Activated naive CD8-positive, alpha-beta T cell (primary cell): ENCODE measurements around the gene FUOM.

ENCODE experiments used
- H3K27ac Mint-ChIP-seq: one replicate; pipeline ENCODE4 v1.8.0; 2021; ENCODE audit warnings: mixed read lengths
- H3K27me3 Mint-ChIP-seq: one replicate; pipeline ENCODE4 v1.8.0; 2021; ENCODE audit warnings: mixed read lengths
- H3K36me3 Mint-ChIP-seq: one replicate; pipeline ENCODE4 v1.8.0; 2021; ENCODE audit warnings: mixed read lengths
- H3K4me1 Mint-ChIP-seq: one replicate; pipeline ENCODE4 v1.8.0; 2021; ENCODE audit warnings: low read depth, mixed read lengths
- H3K4me3 Mint-ChIP-seq: one replicate; pipeline ENCODE4 v1.8.0; 2021; ENCODE audit warnings: mild to moderate bottlenecking, mixed read lengths
- H3K9me3 Mint-ChIP-seq: one replicate; pipeline ENCODE4 v1.8.0; 2021; ENCODE audit warnings: low read depth, mixed read lengths

Gene FUOM

DNA sequence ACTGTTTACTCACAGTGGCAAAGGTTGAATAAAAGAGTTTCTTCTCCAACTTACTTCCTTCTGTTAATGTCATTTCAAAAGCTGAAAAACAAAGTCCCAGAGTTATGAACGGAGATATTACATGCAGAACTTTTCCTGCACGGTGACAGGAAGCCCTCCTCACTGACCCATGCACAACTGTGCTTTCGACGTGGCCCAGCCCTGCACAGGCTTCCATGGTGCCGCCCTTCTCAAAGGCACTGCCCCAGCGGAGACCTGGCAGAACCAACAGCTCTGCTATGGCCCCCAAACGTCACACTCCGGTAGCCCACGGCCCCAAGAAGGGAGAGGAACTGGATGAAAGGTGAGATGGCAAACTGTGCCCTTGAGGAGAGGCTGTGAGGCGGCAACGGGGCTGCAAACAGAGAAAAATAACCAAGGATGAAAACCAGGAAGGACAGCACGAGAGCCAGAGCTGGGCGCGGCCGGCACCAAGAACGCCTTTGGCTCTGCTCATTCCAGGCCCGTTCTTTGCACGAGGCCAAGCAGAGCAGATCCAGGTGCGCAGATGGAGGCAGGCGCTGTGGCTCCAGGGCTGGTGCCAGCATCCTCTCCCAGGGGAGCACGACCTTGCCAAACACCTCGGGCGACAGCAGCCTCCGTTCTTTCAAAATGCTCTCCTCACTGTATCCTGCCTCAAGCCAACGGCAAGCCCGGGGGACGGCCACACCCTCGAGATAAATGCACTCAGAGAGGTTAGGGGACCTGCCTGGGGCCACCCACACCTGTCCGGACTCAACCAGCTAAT lies 7.0 kb upstream of the FUOM start:
- Mint-ChIP-seq H3K27me3 (no peaks in the 10 kb centered on the region), H3K4me1 (peaks cover 9% of the 10 kb centered on the region), H3K36me3 (peaks cover 3% of the 10 kb centered on the region), H3K27ac (no peak overlapping the region), H3K4me3 (no peak overlapping the region), H3K9me3 (no peaks in the 10 kb centered on the region)

DNA sequence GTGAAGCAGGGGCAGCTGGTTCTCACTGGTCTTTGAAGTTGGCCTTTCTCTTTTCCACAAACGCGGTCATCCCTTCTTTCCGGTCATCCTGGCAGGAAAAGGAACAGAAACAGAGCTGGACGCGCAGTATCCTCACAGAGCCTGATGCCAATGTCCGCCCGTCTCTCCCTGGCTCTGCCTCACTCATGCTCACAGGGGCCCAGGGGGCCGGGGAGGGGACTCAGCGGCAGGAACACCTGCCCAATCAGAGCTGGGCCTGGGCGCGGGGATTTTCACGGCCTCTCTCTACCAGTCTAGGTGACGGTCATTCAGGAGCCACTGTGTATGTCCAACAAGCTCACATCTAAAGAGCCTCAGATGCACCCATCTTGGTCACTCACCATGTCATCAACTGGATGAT lies 5.0 kb upstream of the FUOM start:
- Mint-ChIP-seq H3K36me3 (no peaks in the 10 kb centered on the region), H3K4me3 (no peak overlapping the region), H3K9me3 (no peaks in the 10 kb centered on the region), H3K27me3 (no peaks in the 10 kb centered on the region), H3K4me1 (peaks cover 6% of the 10 kb centered on the region), H3K27ac (no peak overlapping the region)

- peaks cover 6% of the 10 kb centered on the region for H3K4me1 Mint-ChIP-seq
- H3K4me3 Mint-ChIP-seq = no peak overlapping the region
- no peaks in the 10 kb centered on the region for H3K36me3 Mint-ChIP-seq
- peak overlapping the region; percentile 4 for H3K27ac Mint-ChIP-seq
- no peaks in the 10 kb centered on the region for H3K27me3 Mint-ChIP-seq
- no peaks in the 10 kb centered on the region for H3K9me3 Mint-ChIP-seq
Observed at GRCh38 chr10:133361773-133362441, 4.1 kb upstream of the FUOM start.

- peaks cover 6% of the 10 kb centered on the region for H3K4me1 Mint-ChIP-seq
- no peaks in the 10 kb centered on the region for H3K36me3 Mint-ChIP-seq
- H3K9me3 Mint-ChIP-seq = no peaks in the 10 kb centered on the region
- H3K27ac Mint-ChIP-seq = no peak overlapping the region
- H3K27me3 Mint-ChIP-seq = no peaks in the 10 kb centered on the region
- no peak overlapping the region for H3K4me3 Mint-ChIP-seq
Observed at GRCh38 chr10:133361227-133361626, 3.4 kb upstream of the FUOM start.

DNA sequence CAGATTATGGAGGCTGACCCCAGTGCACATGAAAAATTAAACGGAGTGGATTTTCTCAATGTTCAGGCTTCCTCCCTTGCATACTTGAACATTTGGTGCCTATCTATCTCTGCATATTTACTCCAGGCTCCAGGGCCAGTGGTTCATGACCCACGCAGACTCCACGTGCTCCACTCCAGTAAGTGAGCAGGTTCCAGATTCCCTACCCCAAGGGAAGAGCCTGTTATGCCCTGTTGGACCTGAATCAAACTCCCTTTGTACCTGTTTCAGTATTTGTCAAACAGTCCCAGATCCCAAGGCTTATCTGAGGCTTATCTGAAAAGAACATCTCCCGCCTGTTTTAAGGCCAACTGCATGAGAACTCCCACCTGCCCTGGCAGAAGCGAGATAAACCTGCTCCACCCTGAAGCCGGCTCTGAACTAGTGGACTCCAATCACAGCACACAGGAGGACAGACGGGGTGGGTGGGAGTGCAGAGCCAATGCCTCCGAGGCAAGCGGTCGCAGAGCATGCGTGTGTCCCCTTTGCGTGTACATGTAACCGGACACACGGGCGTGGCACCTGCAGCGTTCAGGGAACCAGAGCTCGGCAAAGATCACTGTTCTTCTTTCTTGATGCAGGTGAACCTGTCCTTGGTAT lies 2.3 kb upstream of the FUOM start:
- no peak overlapping the region for H3K27ac Mint-ChIP-seq
- peaks cover 9% of the 10 kb centered on the region for H3K4me1 Mint-ChIP-seq
- H3K9me3 Mint-ChIP-seq = no peaks in the 10 kb centered on the region

GRCh38 chr10:133359554-133359971 lies 1.7 kb upstream of the FUOM start:
- Mint-ChIP-seq H3K27me3 (no peaks in the 10 kb centered on the region), H3K36me3 (no peaks in the 10 kb centered on the region), H3K27ac (no peak overlapping the region), H3K4me3 (no peak overlapping the region), H3K9me3 (no peaks in the 10 kb centered on the region), H3K4me1 (peaks cover 9% of the 10 kb centered on the region)

More for the DNA sequence above, 2.3 kb upstream of the FUOM start:
- Mint-ChIP-seq H3K36me3 (no peaks in the 10 kb centered on the region), H3K4me3 (no peak overlapping the region), H3K27me3 (no peaks in the 10 kb centered on the region)

DNA sequence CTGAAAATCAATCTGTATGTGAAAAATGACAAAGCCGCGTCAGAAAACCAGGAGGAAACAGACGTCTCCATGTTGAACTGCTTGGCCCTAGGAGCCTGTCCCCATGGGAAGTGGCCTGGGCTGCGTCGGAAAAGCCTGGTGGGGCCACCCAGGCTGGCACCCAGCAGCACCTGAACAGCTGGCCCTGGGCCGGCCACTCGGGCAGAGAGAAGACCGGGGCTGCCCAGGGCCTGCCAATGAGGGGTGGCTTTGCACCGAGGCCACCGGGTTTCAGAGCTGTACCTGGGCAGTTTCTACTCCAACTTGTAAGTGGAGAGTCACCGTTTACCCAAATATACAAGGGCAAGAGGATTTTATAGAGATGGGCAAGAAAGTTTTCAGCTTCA lies 1.1 kb upstream of the FUOM start:
- Mint-ChIP-seq H3K4me3 (no peak overlapping the region), H3K4me1 (peaks cover 9% of the 10 kb centered on the region), H3K9me3 (no peaks in the 10 kb centered on the region), H3K27me3 (no peaks in the 10 kb centered on the region), H3K27ac (no peak overlapping the region), H3K36me3 (no peaks in the 10 kb centered on the region)

GRCh38 chr10:133358162-133358924 lies 524 bp upstream of the FUOM start:
- Mint-ChIP-seq H3K27ac (no peak overlapping the region), H3K4me3 (no peak overlapping the region), H3K36me3 (no peaks in the 10 kb centered on the region), H3K9me3 (no peaks in the 10 kb centered on the region), H3K4me1 (peaks cover 9% of the 10 kb centered on the region), H3K27me3 (no peaks in the 10 kb centered on the region)

DNA sequence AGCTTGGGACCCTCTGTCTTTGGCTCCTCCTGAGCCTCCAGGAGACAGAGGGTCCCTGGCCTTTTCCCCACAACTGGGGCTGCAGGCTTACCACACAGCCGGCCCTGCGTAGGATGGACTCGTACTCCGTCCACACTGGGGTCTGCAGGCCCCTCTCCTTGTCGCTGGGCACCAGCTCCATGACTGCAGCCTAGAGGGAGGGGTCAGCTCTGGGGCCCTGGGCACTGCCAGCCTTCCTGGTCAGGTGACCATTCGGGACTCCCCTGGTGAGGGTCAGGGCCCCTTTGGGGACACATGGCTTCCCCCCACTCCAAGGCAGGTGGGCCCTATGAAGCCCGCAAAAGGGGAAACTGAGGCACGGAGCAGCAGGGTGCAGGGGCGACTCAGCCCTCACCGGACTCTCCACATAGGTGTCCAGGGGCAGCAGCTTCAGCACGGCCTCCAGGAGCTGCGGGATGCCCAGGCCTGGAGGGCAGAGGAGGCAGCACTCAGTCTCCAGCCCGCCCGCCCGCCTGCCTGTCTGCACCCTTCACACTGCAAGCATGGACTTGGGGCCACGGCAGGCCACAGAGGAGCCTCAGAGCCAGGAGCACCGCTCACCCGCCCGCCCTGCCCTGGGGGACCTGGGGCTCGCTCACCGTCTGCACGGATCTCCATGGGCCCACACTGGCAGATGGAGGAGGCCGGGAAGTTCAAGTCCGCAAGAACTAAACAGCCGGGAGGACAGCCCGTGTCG lies 1.1 kb downstream of the FUOM start:
- H3K36me3 Mint-ChIP-seq = no peaks in the 10 kb centered on the region

GRCh38 chr10:133355991-133356390 lies 1.8 kb downstream of the FUOM start:
- Mint-ChIP-seq H3K9me3 (no peaks in the 10 kb centered on the region), H3K4me3 (peak overlapping the region; percentile 74), H3K36me3 (no peaks in the 10 kb centered on the region), H3K27me3 (no peaks in the 10 kb centered on the region), H3K27ac (no peak overlapping the region), H3K4me1 (peaks cover 3% of the 10 kb centered on the region)

More for the DNA sequence above, 1.1 kb downstream of the FUOM start:
- Mint-ChIP-seq H3K27me3 (no peaks in the 10 kb centered on the region), H3K4me1 (peaks cover 6% of the 10 kb centered on the region), H3K4me3 (peak overlapping the region; percentile 75), H3K27ac (no peak overlapping the region), H3K9me3 (no peaks in the 10 kb centered on the region)

- Mint-ChIP-seq H3K4me3 (no peak overlapping the region), H3K4me1 (peaks cover 3% of the 10 kb centered on the region), H3K27me3 (no peaks in the 10 kb centered on the region), H3K36me3 (no peaks in the 10 kb centered on the region), H3K27ac (no peak overlapping the region), H3K9me3 (no peaks in the 10 kb centered on the region)
Observed at GRCh38 chr10:133355266-133355665, 2.6 kb downstream of the FUOM start.

DNA sequence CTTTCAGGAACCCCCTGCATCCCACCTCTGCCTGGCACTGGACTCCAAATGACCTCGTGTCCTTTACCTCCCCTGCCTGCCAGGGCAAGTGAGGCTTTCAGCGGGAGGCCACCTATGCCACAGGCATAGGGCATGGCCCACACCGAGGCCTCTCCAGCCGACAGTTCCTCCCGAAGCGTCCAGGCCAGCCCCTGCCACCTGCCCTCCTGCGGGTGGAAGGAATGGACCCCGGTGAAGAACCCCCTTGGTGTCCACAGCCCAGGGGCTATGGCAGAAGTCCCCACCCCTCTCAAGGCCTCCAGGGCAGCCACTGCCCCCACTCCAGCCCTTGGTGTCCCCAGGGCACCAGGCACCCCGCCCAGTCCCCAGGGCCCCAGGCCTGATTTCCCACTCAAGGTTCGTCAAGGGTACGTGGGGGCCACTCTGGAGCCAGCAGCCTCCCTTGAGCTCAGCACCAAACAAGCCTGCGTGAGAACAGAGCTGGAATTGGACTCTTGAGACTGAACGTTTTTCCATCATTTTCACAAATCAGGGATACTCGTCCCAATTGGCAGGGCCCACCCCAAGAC lies 3.1 kb downstream of the FUOM start:
- Mint-ChIP-seq H3K4me1 (peaks cover 3% of the 10 kb centered on the region), H3K27me3 (no peaks in the 10 kb centered on the region), H3K4me3 (no peak overlapping the region), H3K36me3 (no peaks in the 10 kb centered on the region), H3K9me3 (no peaks in the 10 kb centered on the region), H3K27ac (no peak overlapping the region)

DNA sequence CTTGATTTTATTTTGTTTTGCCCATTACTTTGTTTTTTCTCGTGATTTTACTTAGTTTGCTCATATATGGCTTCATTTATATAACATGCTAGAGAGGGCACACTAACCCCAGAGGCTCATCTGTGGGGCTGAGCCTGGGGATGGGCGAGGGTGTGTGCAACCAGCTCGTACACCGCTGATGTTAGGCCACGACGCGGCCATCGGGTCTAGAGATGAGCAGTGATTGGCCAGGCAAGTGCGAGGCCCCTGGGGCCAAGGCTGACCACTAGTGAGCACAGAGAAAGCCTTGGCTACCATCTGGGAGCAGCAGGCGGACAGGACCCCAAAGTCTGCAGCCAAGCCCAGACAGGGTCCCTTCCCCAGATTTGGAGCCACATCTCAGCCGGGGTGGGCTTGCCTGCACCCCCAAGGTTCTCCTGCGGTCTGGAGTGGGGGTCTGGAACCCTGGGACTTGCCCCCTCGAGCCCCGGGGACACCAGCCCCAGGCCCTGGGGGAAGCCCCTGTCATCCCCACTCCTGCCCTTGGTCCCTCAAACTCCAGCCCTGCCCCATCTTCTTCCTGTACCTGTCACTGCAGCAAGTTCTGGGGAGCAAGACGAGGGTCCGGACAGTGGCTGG lies 3.7 kb downstream of the FUOM start:
- H3K9me3 Mint-ChIP-seq = no peaks in the 10 kb centered on the region
- H3K4me1 Mint-ChIP-seq = peaks cover 5% of the 10 kb centered on the region
- peaks cover 2% of the 10 kb centered on the region for H3K27me3 Mint-ChIP-seq
- no peaks in the 10 kb centered on the region for H3K36me3 Mint-ChIP-seq
- no peak overlapping the region for H3K27ac Mint-ChIP-seq
- no peak overlapping the region for H3K4me3 Mint-ChIP-seq
